ENCODE measurements around the gene LINC00237.

LINC00237 gene

DNA sequence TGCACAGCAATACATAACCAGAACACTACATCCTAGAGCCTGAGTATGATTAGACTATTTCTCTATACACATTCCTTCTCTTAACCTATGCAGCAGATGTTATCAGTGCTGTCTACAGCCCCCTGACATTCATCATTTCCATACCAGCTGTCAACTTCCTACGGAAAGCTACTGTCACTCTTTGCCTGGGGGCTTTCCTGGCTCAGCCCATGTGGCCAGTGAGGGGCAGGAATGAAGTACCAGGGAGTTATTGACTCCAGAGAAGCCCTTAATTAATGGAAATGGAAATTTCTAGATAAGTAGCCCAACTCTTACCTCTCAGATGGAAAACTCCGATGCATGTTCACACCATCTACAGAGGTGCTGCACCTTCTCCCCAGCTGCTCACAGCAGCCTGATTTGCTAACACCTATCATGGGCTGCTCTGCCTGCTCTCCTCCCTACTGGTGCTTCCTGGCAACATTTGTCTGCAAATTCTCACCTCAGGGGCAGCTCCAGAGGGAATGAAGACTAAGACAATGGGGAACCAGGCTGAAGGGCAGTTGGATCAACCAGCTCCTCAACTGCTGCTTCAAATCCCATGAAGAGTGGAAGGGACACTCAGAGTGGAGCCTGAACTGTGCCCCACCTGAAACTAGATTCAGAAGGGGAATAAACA, 59.6 kb downstream of the LINC00237 start:
- no peak for DNase-seq
